NCI-H187 treated with DMSO at 0.1 percent for 48 hours (cell line): Measurements from ENCODE around the gene FOXO3.
"Not testable (repeated sequence)": the region's sequence is repeated elsewhere in the genome, so short reads cannot be mapped to it uniquely, and the experiment has no call there.

Experiments used
- DNase-seq: peaks from one replicate; lab custom pipeline; 2025; lab: John Stamatoyannopoulos, UW

FOXO3 gene

GRCh38 chr6:108658785-108659184 is 98.1 kb downstream of the FOXO3 start:
- not testable (repeated sequence) for DNase-seq

GRCh38 chr6:108660251-108660650 is 99.5 kb downstream of the FOXO3 start:
- no peak for DNase-seq

DNA sequence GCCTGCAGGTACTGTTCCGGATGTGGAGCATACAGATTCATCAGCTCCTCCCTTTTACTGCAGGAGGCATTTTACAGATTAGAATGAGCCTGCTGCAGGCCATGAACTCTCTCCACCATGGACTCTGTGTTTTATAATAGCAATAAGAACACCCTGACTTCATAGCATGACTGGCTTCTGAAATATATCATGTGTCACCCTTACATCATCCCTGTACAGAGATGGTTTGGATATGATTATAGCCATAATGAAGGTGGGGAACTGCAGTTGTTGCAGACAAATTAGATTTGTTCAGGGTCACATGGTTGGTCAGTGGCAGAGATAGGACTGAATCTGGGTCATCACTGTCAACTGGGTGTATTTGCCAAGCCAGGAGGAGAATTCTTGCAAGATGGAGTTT is 100.7 kb downstream of the FOXO3 start:
- no peak for DNase-seq

DNA sequence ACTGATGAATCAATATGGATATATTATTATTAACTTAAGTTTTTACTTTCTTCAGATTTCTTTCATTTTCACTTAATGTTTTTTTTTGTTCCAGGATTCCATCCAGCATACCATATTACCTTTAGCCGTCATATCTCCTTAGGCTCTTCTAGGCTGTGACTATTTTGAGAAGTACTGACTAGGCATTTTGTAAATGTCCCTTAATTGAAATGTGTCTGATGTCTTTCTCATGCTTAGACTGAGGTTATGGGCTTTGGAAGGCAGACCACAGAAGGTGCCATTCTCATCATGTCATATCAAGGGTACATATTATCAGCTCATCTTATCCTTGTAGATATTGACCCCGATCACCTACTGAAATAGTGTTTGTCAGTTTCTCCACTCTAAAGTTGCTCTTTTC is 101.3 kb downstream of the FOXO3 start:
- no peak for DNase-seq

DNA sequence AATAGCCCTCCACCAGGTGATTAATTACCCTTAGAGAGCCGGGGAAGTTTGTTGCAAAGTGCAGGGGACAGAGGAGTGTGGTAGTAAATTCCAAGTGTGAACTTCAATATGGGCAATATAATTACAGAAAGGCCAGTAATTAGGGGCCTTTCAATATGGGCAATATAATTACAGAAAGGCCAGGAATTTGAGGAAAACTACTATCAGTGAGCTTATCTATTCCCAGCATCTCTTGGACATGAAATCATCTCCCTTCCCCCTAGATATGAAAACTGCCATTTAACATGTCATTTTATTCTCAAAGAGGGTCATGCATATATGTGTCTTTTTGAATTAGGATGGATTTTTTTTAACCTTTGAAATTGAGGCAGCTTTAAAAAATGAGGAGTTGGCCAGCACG is 102.0 kb downstream of the FOXO3 start:
- no peak for DNase-seq

DNA sequence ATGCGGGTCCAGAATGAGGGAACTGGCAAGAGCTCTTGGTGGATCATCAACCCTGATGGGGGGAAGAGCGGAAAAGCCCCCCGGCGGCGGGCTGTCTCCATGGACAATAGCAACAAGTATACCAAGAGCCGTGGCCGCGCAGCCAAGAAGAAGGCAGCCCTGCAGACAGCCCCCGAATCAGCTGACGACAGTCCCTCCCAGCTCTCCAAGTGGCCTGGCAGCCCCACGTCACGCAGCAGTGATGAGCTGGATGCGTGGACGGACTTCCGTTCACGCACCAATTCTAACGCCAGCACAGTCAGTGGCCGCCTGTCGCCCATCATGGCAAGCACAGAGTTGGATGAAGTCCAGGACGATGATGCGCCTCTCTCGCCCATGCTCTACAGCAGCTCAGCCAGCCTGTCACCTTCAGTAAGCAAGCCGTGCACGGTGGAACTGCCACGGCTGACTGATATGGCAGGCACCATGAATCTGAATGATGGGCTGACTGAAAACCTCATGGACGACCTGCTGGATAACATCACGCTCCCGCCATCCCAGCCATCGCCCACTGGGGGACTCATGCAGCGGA is 102.9 kb downstream of the FOXO3 start:
- not testable (repeated sequence) for DNase-seq

GRCh38 chr6:108665495-108666196 is 104.9 kb downstream of the FOXO3 start:
- DNase-seq = no peak

DNA sequence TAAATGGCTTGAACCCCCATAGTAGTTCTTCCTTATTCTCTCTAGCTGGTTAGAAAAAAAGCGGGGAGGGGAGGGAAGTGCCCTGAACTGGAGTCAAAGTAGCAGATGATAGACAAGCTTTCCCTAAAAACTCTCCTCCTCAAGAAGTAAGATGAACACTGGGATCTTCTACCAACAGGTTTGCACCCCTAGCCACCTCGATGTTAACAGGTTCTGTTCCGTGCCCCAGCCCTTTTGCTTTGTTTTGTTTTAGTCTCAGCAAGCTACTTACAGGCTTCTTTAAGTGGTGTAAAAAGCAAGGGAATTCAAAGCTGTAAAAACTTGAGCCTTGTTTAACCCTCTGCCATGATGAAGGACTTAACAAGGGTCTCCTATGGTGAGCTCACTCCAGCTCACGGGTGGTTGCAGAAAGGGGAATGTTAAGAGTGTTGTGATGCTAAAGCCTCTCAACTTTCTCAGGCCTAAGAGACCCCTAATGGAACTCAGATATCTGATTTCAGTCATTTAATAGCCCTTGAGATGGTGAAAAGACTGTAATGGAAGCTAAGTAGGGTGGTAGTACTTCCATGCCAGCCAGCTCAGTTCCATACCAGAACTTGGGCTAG is 106.0 kb downstream of the FOXO3 start:
- peak; percentile 93 for DNase-seq

DNA sequence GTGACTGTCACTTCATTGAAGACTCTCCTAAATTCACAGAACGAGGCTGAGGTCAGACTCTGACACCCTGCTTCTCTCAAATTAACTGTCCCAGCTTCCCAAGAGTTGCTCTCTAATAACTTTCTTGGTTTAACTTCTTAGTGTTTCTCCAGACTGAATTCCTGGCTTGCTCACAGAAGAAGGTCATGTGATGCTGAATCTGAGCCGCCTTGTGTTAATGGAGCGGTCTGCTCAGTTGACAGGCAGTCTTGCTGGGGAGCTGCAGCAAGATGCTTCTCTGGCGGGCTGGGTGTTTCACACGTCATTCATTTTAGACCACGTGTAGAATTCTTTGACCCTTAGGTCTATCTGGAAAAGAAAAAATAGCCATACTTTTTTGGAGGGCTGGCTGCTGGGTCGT is 107.3 kb downstream of the FOXO3 start:
- DNase-seq = no peak

- DNase-seq = no peak
These were observed 109.0 kb downstream of the FOXO3 start for GRCh38 chr6:108669673-108670072.

DNA sequence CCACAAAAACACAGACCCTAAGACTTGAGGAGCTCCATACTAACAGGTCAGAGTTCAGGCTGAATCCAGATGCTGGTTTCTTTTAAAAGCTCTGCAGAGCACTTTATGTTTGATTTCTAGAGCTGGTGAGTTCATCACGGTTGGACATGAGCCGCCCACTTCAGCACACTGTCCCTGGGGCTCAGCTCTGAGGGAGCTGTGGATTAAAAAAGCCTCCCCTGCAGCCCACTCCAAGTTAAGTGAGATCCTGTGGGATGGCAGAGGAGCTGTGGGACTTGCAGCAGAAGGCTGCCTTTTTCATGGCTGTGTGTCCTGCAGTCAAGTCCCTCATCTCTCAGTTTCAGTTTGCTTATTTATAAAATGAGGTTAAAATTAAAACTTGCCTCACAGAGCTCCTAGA is 110.5 kb downstream of the FOXO3 start:
- DNase-seq = no peak

- DNase-seq = no peak
These were observed 111.1 kb downstream of the FOXO3 start for GRCh38 chr6:108671790-108672189.

GRCh38 chr6:108672641-108673040 is 111.9 kb downstream of the FOXO3 start:
- DNase-seq = no peak

DNA sequence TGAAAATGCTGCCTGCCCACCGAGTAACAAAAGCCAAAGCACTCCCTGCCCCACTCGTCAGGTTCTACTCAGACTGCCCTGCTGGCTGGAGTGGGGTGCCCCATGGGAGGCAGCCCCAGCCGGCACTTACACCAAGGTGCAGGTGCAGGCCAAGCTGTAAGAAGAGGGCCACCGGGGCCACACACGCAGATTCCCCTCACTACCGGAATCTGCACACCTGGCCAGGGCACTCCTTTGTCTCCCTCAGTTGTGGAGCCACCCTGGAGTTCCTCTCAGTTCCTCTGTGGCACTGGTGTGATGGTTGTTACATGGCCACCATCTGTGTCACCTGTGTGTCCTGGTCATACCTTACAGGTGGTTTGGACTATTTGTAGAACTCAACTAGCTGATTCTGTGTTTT is 112.4 kb downstream of the FOXO3 start:
- no peak for DNase-seq

DNA sequence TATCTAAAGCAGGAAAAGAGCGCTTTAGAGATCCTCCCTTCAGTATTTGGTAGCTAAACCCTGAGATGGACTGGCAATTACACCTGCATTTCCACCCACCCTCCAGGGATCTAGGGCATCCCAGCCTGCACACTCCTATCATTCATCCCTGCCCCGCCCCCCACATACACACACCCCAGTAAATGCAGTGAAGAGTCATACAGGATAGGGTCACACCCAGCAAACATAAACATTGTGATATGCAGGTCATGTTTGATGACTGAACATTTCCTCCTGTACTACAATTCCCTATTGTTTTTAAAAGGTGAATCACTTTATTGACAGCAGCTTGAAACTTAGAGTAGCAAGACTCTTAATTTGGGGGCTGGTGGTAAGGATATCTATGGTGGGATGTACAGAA is 112.9 kb downstream of the FOXO3 start:
- no peak for DNase-seq

- no peak for DNase-seq
These were observed 114.8 kb downstream of the FOXO3 start for GRCh38 chr6:108675226-108676200.

DNA sequence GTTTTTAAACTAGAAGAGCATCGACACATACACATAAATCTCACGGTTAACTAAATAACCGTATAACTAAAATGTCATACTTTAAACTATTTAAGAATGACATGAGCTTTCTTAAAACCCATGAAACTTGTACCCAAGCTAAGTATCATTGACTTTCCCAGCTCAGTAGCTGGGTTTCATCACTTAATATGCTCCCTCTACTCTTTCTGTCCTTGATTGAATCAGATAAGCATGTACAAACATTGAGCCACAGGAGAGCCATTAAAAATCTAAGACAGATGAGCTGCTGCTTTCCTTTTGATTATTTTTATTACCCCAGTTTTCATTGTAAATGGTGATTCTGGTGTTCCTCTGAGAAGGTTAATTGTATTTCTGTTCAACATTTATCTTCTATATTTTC is 115.8 kb downstream of the FOXO3 start:
- DNase-seq = no peak

- peak; percentile 18 for DNase-seq
These were observed 116.6 kb downstream of the FOXO3 start for GRCh38 chr6:108677357-108677756.

DNA sequence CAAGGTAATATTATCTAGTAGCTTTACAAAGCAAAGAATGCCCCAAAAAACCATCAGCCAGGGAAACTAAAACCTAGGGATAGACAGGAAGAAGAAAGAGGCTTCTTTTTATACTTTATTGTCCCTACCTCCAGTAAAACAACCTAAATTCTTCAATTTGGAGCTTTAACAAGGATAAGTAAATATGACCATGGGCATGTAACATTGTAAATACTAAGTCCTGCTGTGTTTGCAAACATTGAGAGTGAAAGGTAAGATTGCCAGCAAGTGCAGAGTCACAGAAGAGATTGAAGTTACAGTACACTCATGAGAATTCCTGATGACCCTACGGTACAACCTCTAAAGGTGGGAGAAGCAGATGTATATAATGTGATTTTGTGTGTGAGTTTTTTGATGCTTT is 117.2 kb downstream of the FOXO3 start:
- no peak for DNase-seq

DNA sequence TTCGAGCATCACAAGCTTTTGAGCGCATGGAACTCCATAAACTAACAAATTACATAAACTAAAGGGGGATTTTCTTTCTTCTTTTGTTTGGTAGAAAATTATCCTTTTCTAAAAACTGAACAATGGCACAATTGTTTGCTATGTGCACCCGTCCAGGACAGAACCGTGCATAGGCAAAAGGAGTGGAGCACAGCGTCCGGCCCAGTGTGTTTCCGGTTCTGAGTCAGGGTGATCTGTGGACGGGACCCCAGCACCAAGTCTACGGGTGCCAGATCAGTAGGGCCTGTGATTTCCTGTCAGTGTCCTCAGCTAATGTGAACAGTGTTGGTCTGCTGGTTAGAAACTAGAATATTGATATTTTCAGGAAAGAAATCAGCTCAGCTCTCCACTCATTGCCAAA is 119.6 kb downstream of the FOXO3 start:
- not testable (repeated sequence) for DNase-seq

DNA sequence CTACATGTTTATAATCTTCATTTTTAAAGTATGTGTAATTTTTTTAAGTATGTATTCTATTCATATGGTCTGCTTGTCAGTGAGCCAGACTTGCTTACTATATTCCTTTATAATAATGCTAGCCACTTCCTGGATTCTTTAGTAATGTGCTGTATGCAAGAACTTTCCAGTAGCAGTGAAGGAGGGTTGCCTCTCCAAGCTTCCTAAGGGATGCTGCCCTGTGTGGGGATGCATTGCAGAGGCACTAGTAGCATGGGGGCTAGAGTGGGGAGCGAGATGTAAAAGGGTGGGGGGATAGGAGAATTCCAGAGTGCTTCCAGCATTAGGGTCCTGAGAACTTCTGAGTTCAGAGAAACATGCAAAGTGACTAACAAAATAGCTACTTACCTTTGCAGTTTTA is 121.0 kb downstream of the FOXO3 start:
- DNase-seq = not testable (repeated sequence)

GRCh38 chr6:108682383-108683119 is 121.8 kb downstream of the FOXO3 start:
- DNase-seq = not testable (repeated sequence)
